Mucosa of stomach (tissue), 1 donor: ENCODE measurements around the gene CLN3.
A peak's percentile ranks its signal among the peaks of the same experiment; 100 is the strongest.

Source experiments
- H3K27me3 ChIP-seq: one replicate; pipeline ENCODE4 v1.7.0; 2013; ENCODE audit warnings: mild to moderate bottlenecking, low read length; ENCODE audit not compliant: control insufficient read depth, insufficient read depth
- H3K36me3 ChIP-seq: one replicate; pipeline ENCODE4 v1.7.0; 2013; ENCODE audit warnings: low read length; ENCODE audit not compliant: control insufficient read depth, insufficient read depth
- H3K4me1 ChIP-seq: one replicate; pipeline ENCODE4 v1.7.0; 2013; ENCODE audit warnings: mild to moderate bottlenecking, low read length; ENCODE audit not compliant: control insufficient read depth, insufficient read depth
- H3K4me3 ChIP-seq: one replicate; pipeline ENCODE4 v1.7.0; 2013; ENCODE audit warnings: low read length
- H3K9ac ChIP-seq: one replicate; pipeline ENCODE4 v1.7.0; 2013; ENCODE audit warnings: mild to moderate bottlenecking, low read length, moderate library complexity
- H3K9me3 ChIP-seq: one replicate; pipeline ENCODE4 v1.7.0; 2013; ENCODE audit warnings: mild to moderate bottlenecking, low read length, moderate library complexity; ENCODE audit not compliant: control insufficient read depth
- donor health status: Pancreatic carcinoma.

Gene CLN3

GRCh38 chr16:28491970-28492474 is at the start of gene CLN3:
CLN3 (minus strand) TSS chr16:28492074; CDS start chr16:28491759, 315 bp downstream.
- H3K4me1 ChIP-seq = peaks cover 20% of the 10 kb centered on the region
- H3K36me3 ChIP-seq = peaks cover 5% of the 10 kb centered on the region
- peak within 1 kb of the TSS; percentile 99 for H3K4me3 ChIP-seq
- H3K9ac ChIP-seq = peak within 1 kb of the TSS; percentile 97
- H3K27me3 ChIP-seq = no peaks in the 10 kb centered on the region
- H3K9me3 ChIP-seq = no peaks in the 10 kb centered on the region

DNA sequence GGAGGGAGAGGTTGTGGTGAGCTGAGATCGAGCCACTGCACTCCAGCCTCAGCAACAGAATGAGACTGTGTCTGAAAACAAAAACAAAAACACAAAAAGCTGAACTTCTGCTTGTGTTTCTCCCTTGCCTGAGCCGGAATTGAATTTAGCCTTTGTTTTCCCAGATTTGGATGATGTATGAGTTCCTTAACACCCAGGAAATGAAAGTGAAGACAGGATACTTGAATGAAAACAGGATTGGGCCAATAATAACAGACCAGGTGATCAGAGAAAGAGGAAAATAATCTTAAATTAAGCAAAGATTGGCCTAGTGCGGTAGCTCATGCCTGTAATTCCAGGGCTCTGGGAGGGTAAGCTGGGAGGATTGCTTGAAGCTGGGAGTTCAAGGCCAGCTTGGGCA is 48.5 kb upstream of the CLN3 start:
- no peak overlapping the region for H3K9ac ChIP-seq
- H3K36me3 ChIP-seq = no peaks in the 10 kb centered on the region
- H3K4me1 ChIP-seq = peaks cover 22% of the 10 kb centered on the region
- no peaks in the 10 kb centered on the region for H3K9me3 ChIP-seq
- no peaks in the 10 kb centered on the region for H3K27me3 ChIP-seq
- H3K4me3 ChIP-seq = no peak overlapping the region

- H3K4me1 ChIP-seq = peaks cover 22% of the 10 kb centered on the region
- H3K4me3 ChIP-seq = no peak within 1 kb of the TSS
- no peaks in the 10 kb centered on the region for H3K36me3 ChIP-seq
- H3K27me3 ChIP-seq = no peaks in the 10 kb centered on the region
- H3K9ac ChIP-seq = peak within 1 kb of the TSS; percentile 58
- no peaks in the 10 kb centered on the region for H3K9me3 ChIP-seq
Observed at GRCh38 chr16:28538733-28539596, 47.1 kb upstream of the CLN3 start, which contains the start of gene NUPR1. NUPR1 (minus strand) TSS chr16:28538974; CDS start chr16:28538907, 67 bp downstream.

DNA sequence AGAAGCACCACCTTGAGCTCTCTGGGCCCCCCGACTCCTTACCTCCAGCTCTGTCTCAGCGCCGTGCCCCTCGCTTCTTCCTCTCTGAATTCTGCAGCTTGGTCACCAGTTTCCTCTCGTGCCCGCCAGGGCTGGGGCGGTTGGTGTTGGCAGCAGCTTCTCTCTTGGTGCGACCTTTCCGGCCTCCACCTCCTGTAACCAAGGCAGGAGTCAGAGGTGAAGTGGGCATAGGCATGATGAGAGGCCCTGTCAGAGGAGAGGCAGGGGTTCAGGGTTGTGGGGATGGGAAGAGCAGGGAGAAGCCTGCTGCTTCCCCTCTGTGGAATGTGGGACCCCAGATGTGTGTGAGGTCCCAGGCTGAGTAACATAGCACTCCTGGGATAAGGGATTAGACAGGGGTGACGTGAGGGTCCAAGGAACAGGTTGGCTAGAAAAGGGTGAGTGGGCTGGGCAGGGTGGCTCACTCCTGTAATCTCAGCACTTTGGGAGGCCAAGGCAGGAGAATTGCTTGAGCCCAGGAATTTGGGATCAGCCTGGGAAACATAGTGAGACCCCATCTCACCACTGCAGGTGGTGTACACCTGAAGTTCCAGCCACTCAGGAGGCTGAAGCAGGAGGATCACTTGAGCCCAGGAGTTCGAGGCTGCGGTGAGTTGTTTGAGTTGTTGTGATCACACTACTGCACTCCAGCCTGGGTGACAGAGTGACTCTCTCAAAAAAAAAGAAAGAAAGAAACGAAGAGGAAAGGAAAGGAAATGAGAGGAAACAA is 46.3 kb upstream of the CLN3 start:
- no peaks in the 10 kb centered on the region for H3K27me3 ChIP-seq
- H3K4me1 ChIP-seq = peaks cover 23% of the 10 kb centered on the region
- H3K9ac ChIP-seq = peak overlapping the region; percentile 58
- no peak overlapping the region for H3K4me3 ChIP-seq
- H3K36me3 ChIP-seq = no peaks in the 10 kb centered on the region
- H3K9me3 ChIP-seq = no peaks in the 10 kb centered on the region

DNA sequence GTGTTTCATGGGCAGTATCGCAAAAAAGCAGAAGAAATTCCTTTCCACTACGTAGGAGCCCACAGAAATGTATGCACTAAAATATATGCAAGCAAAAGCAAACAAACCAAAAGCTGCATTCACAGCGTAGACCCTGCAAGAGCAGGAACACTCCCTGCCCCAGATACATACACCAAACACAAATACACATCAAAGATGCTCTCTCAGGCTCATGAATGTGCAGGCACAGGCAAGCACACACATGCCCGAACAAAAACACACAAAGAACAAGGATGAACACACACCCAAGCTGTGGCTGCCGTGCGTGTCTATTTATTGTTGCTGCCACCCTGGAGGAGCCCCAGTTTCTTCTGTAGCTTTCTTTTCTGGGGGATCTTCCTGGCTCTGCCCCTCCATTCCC is 45.2 kb upstream of the CLN3 start:
- Histone ChIP-seq H3K4me3 (no peak overlapping the region), H3K27me3 (no peaks in the 10 kb centered on the region), H3K9ac (no peak overlapping the region), H3K9me3 (no peaks in the 10 kb centered on the region), H3K4me1 (peaks cover 23% of the 10 kb centered on the region), H3K36me3 (no peaks in the 10 kb centered on the region)

DNA sequence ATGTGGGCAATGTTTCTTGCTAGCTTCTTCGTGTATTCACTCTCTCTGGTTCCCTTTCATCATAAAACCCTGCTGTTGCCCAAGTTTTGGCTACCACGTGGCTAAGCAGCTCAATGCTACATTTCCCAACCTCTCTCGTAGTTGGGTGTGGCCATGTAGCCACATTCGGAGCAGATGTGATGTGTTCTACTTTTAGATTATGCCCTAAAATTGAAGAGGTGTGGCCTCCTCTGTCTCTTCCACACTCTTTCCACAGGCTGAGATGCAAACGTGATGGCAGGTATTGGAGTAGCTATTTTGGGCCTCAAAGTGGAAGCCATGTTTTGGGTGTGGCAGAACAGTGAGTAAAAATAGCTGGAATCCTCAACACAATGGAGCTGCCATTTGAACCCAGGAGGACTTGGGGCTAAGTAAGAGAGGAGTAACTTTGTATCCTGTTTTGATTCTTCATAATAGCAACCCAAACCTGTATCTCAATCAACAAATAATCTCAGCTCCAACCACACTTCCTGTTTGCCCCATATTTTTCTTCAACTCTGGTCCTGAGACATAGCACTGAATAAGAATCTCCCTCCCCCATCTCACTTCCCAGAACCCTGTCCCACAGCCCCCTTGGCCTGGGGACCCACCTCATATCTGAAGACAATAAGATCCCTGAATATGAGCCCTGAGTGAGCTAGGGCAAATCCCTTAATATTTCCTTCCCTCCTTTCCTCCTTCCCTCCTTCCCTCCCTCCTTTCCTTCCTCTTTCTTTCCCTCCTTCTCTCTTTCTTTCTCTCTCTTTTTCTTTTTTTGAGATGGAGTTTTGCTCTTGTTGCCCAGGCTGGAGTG is 42.9 kb upstream of the CLN3 start:
- H3K27me3 ChIP-seq = no peaks in the 10 kb centered on the region
- no peak overlapping the region for H3K4me3 ChIP-seq
- no peak overlapping the region for H3K9ac ChIP-seq
- no peaks in the 10 kb centered on the region for H3K9me3 ChIP-seq
- H3K4me1 ChIP-seq = peaks cover 28% of the 10 kb centered on the region
- H3K36me3 ChIP-seq = no peaks in the 10 kb centered on the region

DNA sequence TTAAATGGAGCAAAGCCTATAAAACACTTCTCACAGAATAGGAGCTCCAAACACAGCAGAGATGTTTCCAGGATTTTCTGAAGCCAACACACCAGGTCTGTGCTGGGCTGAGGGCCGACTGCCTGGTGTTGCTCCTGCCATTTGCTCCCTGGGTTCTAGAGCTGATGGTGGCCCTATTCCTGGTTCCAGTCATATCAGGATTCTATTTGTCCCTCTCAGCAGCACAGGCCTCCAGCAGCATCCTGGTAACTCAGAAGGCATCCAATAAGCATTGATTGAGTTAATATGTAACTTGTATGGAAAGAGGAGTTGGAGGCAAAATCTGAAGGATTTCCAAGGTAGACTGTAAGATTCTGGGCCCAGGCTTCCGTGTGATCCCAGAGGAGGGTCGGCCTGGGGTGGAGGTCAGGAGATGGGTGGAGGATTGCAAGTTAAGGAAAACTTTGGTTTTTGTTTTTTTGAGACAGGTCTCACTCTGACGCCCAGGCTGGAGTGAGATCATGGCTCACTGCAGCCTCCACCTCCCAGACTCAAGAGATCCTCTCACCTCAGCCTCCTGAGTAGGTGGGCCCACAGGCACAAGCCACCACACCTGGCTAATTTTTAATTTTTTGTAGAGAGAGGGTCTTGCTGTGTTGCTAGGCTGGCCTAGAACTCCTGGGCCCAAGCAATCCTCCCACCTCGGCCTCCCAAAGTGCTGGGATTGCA is 41.2 kb upstream of the CLN3 start:
- peaks cover 25% of the 10 kb centered on the region for H3K4me1 ChIP-seq
- H3K4me3 ChIP-seq = no peak overlapping the region
- H3K36me3 ChIP-seq = no peaks in the 10 kb centered on the region
- no peaks in the 10 kb centered on the region for H3K27me3 ChIP-seq
- no peaks in the 10 kb centered on the region for H3K9me3 ChIP-seq
- no peak overlapping the region for H3K9ac ChIP-seq

DNA sequence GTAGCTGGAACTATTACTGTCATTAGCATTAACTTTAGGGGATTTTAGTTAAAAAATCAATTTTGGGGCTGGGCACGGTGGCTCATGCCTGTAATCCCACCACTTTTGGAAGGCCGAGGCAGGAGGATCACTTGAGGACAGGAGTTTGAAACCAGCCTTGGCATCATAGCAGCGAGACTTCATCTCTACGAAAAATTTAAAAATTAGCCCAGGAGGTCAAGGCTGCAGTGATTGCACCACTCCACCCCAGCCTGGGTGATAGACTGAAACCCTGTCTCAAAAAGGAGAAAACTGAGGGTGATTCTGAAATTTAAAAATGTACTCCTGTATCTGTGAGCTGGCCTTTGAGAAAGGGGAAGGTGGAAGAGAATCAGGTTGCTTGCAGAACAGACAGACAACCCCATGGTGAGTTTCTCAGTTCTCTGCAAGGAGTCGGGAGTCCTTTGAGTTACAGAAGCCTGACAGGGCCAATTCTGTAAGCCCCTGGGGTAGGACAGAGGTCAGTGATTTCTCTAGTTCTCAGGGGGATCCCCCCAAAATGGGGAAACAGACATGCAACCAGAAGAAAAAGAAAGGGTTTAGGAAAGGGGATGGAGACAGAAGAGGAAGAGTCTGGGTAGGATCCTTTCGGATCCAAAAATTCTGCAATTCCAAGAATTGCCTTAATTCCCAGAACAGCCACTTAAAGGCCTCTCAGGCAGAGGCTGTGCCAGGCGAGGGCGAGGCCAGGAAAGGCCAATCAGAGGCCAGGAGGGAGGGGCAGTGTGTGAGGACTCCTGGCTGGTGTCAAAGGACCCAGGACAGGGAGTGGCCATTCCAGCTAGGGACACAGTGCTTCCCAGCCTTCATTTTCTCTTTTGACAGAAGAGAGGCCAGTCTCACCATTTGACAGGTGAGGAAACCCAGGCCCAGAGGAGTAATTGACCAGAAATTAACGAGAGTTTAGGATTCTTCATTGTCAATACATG is 40.2 kb upstream of the CLN3 start:
- Histone ChIP-seq H3K4me1 (peaks cover 29% of the 10 kb centered on the region), H3K27me3 (no peaks in the 10 kb centered on the region), H3K9ac (no peak overlapping the region), H3K4me3 (no peak overlapping the region), H3K36me3 (no peaks in the 10 kb centered on the region), H3K9me3 (no peaks in the 10 kb centered on the region)

DNA sequence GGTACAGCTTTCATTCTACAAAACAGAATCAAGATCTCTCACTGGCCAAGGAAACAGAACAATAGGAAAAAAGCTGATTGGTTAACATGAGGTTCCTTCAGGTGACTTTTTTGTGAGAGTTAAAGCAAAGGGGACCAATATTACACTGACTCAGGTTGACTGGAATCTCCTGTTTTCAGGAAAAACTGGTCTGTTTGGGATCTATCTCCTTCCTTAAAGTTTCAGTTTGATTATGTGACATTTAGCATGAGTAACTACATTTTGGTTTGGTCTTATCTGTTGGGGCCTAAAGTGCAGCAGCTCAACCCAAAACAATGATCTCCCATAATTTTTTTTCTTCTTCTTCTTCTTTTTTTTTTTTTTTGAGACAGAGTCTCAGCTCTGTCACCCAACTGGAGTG is 37.2 kb upstream of the CLN3 start:
- H3K9me3 ChIP-seq = no peaks in the 10 kb centered on the region
- H3K27me3 ChIP-seq = no peaks in the 10 kb centered on the region
- H3K4me3 ChIP-seq = no peak overlapping the region
- no peaks in the 10 kb centered on the region for H3K36me3 ChIP-seq
- H3K9ac ChIP-seq = no peak overlapping the region
- peaks cover 29% of the 10 kb centered on the region for H3K4me1 ChIP-seq

DNA sequence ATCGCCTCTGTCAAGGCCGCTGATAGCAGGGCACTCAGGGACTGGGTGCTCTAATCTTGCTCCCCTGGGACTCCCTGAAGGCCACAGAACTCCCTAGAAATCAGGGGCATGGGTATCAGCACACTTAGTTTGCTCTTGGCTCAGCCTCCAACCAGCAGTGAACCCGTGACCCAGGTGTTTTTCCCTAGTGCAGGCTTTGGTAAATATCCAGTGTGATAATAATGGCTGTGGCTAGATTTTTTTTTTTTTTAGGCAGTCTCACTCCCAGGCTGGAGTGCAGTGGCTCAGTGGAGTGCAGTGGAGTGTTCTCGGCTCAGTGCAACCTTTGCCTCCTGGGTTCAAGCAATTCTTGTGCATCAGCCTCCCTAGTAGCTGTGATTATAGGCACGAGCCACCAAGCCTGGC is 36.6 kb upstream of the CLN3 start:
- H3K9ac ChIP-seq = no peak overlapping the region
- H3K9me3 ChIP-seq = no peaks in the 10 kb centered on the region
- no peak overlapping the region for H3K4me3 ChIP-seq
- H3K27me3 ChIP-seq = no peaks in the 10 kb centered on the region
- H3K4me1 ChIP-seq = peaks cover 29% of the 10 kb centered on the region
- no peaks in the 10 kb centered on the region for H3K36me3 ChIP-seq
